DMS 273 treated with DMSO at 0.1 percent for 48 hours (cell line): Measurements from ENCODE around the gene TDRD10.
"Not testable (repeated sequence)": the region's sequence is repeated elsewhere in the genome, so short reads cannot be mapped to it uniquely, and the experiment has no call there.

ENCODE experiments used
- DNase-seq: peaks from one replicate; lab custom pipeline; 2025; lab: John Stamatoyannopoulos, UW

TDRD10 gene

DNA sequence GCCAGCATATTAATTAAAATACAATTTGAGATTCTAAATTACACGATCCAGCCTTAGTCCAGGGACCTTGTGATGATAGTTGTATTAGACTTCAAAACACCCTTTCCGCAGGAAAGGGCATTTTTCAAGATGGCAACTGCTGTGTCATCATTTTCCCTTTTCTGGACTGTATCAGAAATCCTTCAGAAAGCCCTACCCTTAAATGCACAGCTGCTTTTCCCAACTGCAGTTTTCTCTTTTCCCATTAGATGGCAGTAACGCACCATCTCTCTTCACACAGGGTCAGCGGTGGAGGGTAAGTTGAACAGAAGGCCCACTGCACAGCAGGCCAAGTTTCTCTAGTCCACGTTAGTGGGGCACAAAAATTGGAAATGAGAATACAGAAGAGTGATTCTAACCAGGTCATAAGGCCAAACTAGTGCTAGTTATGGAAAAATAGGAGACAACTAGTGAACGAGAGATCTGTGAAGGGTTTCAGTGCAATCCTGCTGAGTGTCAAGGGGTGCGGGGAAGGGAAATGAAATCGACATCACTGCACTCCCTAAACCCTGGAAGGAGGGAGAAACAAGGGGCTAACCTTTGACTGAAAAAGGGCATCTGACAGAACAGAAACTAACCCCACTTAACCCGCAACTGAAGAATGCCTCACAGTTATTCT lies 22.1 kb upstream of the TDRD10 start:
- DNase-seq, result peak; percentile 76

DNA sequence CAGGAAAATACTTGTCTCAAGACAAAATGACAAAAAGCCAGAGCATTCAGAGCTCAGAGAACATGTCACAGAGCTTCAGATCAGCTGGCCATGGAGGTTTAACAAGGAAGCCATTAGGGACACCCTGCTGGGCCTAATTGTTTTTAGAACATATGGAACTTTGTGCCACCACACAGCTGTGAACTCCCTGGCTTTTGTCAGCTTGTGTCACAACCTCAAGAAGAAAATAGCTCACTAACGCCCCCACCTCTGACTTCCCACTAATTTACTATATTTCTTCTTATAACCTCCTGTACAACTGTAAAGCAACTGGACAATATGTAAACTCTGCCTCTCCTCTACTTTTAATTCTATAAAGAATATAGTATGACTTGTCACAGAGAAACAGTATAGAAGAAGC lies 21.0 kb upstream of the TDRD10 start:
- DNase-seq, result no peak

DNA sequence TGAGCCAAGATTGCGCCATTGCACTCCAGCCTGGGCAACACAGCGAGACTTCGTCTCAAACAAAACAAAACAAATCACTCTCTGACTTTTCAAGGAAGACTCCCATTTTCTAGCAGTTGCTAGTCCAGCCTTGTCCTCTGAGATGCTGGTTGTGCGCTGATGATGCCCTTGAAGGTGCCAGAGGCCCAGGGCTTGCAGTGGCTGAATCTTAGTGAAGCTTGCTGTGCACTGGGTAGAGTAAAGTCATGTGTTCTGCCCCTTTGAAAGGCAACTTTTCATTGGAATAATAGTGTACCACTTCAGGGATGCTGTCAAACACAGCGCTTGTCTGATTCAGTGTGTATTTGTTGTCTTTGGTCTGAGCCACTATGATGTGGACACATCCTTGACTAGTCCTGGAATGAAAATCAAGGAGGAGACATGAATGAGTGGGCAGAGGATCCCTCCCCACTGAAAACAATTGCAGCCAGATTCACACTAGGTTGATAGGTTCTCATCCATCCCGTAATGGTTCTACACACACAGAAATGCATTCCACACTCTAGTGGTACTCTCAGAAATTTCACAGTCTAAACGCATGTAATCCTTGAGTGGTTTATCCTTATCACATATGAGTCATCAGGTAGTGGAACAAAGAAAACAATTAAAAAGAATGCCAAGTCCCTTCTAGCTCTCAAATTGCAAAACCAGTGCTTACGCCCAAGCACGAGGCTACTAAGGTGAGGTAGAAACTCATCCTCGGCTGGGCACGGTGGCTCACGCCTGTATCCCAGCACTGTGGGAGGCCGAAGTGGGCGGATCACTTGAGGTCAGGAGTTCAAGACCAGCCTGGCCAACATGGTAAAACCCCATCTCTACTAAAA lies 17.8 kb upstream of the TDRD10 start:
- DNase-seq, result no peak

DNA sequence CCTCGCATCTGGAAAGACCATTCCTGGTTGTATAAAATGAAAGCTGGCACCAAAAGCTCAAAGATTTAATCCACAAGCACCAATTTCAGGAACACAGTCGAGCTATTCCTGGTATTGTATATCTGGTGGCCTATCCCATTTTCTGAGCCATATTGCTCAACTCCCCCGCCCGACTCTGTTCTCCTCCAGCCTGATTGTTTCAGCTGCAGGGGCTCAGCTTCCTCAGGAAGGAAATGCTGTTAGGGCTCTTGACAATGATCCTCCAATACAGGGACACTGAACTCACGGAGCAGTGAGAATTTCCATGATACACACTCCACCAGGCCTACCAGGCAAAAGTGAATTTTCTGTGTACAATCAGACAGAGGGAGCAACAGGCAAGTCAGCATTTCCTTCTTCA lies 16.9 kb upstream of the TDRD10 start:
- DNase-seq, result no peak

DNA sequence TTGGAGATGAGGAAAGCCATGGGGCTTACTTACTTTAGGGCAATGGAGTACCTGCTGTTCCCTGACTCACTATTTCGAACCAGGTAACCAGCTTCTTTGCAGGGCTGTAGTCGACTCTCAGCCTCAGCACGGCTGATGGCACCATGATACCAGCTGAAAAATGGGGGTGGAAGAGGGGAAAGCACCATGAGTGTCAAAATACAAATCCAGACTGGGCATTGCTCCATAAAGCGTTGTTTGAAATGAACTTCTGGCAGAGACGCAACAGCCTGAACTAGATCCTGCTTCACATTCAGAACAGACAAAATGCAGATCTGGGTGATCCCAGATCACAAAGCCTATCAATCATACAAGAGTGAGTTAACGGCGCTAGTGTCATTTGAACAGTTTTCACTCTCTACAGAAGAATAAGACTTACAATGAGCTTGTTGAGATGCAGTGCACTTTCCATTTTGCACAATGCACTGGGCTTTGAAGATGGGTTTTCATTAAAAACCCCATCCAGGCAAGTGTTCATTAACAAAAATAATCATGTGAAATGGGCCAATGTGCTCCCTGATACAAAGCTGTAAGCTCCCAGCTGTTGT lies 16.0 kb upstream of the TDRD10 start:
- DNase-seq, result no peak

DNA sequence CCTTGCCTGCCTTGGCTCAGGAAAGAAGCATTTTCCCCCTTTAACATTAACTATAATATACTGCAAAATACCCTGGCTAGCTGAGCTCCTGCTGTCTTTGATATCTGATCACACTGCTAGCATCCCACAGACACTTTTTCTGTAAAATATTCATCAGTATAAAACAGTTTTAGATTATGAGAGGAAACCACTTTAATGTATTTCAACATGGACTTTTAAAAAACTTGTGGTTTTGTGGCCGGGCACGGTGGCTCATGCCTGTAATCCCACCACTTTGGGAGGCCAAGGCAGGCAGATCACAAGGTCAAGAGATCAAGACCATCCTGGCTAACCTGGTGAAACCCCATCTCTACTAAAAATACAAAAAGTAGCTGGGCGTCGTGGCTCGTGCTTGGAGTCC lies 15.3 kb upstream of the TDRD10 start:
- DNase-seq, result not testable (repeated sequence)

DNA sequence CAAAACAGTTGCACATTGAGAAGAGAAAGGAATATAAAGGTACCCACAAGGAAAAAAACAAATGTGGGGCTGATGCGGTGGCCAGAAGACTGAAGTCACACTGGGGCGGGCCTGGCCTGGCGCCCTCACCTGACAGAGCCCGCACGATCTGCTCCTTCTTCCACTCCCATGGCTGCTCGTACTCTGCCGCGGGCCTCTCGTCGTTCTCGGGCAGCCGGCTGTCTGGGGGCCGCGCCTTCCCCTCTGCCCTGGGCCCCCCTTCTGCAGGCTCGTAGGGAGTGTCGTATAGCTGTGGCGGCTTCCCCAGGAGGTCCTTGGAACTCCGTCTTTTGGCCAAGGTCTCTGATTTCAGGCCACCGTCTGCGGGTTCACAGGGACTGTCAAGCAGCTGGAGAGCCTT lies 13.1 kb upstream of the TDRD10 start:
- DNase-seq, result no peak

DNA sequence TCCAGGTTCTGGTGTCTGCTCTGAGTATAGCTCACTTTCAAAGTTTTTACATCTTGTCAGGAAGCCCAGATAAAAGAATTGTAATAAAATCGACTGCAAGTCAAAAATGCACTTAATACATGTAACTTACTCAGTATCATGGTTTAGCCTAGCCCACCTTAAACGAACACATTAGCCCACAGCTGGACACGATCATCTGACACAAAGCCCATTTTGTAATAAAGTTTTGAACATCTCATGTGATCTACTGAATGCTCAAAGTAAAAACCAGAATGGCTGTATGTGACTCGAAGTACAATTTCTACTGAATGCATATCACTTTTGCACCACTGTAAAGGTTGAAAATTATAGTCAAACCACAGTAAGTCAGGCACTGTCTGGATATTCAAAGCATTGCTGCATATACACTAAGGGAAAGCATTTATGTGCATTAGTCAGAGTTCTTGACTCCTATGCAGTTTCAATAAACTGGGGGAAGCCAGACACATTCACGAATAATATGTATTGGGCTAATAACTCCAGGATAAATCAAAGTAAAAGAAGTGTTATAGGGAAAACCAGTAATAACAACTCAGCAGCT lies 12.2 kb upstream of the TDRD10 start:
- no peak for DNase-seq

DNA sequence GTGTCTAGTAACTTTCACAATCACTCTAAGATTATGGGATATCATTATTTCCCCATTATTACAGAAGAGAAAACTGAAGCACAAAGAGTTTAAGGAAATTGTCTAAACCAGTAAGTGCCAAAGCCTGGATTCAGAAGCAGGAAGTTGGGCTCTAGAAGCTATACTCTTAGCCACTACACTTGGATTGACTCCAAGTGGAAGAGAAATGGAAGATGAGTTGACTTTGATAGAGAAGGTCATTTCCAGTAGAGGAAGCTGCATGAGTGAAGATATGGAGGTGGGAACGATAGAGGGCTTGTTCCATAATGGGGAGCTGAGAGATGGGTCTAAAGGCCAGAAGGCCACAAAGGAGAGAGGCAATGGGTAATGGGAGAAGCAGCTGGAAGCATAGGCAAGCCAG lies 11.7 kb upstream of the TDRD10 start:
- no peak for DNase-seq

DNA sequence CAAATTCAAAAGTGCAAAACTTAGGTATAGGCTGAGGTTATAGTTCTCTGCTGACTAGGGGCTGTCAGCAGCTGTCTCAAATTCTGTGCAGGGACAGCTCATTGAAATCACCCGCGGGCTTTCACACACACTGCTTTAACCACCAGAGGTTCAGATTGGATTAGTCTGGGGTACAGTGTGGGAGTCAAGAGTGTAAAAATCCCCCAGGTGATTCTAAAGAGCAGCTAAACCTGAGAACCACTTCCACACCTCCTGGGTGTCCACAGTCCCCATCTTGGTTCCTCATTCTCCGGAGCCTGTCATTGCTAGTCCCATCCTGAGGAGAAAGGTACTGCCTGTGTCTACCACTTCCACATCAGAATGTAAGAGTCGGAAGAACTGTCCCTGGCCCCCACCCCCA lies 9.9 kb upstream of the TDRD10 start:
- DNase-seq, result no peak

DNA sequence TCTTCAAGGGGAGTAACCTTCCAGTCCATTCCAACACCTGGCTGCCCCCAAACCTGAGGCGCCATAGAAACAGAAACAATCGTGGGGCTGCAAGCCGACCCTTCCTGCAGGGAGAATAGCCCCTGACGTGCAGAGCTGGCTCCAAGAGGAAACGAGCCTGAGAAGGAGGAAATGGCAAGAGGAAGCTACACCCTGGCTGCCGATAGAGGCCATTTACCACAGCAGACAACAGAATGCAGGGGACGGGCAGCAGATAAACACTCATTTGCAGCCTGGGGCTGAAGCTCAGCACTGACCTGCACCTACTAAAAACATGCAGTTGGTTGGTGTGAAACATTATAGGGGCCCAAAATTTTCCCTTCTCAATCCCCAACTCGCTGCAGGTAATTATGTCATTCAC lies 8.7 kb upstream of the TDRD10 start:
- no peak for DNase-seq

DNA sequence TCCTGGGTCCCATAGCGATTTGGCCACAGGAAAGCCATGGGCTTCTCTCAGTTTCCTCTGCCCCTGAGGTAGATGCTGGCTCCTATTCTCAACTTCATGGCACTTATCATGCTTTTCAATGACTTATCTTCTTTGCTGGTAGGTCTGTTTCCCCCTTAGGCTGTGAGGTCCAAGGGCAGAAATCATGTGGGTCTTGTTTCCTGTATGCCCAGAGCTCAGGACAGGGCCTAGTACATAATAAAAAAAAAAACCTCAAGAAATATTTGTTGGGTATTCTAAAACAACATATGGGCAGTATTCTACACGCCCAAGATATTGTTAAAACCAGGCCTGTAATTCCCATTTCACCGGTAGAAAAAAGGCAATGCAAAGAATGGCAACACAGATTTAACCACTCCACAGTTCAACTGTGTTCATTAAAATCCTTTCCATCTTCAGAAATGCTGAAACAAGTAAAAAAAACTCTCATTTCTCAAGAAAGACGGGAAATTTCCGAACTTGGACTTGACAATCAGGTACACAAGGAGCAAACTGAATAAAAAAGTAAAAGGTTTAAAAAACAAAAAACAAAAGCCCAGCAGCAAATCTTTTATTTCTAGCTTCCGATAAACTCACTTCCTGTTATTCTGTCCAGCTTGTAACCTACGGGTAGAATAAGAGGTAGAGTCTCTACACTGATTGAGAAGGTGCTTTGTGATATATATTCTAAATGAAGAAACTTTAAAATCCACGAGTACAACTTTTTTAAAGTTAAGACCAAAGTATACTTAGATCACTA lies 6.3 kb upstream of the TDRD10 start:
- DNase-seq, result no peak

DNA sequence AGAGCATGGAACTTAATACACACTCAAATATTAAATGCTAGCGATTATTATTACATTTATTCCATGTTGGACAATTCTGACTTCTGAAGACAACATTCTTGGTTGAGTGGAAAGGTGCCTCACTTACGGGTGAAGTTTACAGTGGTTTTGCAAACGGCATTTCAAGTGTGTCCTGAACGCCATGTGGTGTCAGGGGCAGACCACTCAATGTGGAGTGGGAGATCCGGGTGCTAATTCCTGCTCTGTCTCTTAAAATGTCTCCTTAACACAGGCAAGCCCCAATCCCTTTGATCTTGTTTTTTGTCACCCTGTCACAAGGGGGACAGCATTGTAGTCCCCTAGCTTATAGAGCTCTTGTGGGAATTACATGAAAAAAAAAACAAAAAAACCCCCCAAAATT lies 5.6 kb upstream of the TDRD10 start:
- no peak for DNase-seq

DNA sequence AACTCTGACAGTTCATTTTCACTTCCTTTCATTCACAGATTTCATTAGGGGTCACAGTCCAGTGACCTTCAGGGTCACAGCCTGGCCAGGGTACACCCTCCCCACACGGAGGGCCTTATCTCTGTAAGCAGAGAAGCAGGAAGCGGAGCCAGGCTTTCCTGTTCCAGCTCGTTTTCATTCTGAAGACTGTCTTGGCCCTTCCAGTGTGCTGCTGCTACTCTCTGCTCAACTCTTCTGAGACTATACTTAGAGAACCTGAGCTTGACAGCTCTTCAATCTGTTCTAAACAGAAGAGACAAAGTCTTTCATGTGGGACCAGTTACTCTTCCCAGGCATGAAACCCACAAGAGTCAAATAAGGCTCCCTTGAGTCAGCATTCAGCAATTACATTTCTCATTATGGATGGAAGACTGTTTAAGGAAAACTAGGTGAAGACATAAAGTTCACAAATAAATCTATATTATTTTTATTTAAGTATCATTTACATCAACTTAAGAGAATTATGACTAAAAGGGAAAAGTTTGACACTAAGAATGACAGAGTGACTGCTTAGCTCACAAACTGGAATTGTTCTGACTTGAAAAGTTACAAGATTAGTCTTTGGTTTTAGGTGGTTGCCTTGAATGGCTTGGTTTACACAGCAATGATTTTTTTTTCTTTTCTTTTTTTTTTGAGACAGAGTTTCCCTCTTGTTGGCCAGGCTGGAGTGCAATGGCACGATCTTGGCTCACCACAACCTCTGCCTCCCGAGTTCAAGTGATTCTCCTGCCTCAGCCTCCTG lies 4.8 kb upstream of the TDRD10 start:
- no peak for DNase-seq

DNA sequence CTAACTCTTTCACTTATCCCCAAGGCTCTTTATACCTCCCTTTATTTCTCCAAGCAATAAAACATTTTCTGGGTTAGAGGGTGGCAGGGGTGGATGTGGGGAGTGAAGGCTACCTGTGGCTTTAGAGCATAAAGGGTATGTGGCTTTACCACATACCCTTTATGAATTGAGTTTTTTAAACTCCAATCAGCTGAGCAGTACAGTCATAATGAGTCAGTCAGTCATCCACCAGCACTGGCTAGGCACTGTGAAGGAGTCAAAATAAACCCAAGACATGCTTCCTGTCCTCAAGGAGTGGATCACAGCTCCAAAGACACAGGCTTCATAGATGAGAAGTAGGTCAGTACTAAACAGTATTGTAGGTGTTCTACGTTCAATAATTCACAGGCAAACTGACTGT lies 2.6 kb upstream of the TDRD10 start:
- no peak for DNase-seq

DNA sequence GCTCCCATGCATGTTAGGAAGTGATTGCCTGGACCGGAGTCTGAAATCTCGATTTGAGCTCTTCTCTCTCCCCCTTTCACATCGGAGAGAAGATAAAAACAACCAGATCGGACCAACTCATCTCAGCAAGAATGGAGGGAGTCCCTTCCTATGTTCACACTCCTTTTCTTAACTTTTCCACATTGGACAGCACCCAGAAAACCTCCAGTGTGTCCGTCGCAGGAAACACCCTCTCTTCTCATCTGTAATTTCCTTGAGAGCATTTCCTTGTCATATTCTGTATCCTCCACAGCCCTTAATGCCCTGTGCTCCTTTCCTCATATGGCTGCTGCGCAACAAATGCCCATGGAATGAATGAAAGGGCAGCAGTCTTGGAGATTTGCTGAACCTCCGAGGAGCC lies 1.5 kb upstream of the TDRD10 start:
- no peak for DNase-seq

DNA sequence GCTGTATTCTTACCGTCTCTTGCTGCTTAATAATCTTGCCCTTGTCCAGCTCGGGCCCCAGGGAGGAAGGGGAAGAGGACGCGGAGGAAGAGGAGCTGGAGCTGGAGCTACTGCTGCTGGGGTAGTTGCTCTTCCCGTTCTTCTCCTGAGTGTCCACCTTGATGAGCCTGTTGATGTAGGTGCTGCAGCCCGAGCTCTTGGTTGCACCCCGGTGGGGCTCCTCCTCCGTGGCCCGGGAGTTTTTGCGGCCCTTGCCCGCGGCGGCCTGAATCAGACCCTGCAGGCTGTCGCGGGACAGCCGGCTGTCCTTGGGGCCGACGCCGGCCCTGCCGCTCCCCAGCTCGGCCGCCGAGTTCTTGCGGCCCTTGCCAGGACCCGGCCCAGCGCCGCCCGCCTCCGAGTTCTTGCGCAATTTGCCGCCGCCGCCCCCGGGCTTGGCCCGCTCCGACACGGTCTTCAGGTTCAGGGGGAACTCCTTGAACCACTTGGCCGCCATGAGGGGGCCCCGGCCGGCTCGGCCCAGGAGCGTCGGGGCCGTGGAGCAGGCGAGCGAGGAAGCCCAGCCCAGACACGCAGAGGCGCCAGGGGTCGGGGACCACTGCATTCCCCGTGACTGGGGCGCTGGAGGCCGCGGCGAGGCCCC lies 475 bp upstream of the TDRD10 start:
- no peak for DNase-seq

DNA sequence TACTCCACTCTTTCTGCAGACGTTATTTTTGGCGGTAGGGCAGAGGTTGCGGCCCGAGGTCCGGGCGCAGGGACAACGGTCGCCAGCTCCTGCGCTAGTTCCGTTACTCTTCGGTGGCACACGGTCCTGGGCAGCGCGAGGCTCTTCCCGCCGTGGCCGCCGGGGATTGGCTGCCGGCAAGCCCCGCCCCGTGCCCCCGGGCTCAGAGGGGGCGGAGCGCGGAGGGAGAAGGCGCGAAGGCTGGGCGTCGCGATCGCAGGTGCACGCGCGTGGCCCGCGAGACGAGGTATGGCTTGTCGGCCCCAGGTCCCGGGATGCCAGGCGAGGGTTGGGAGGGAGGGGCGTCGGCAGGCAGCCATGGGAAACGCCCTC lies 711 bp downstream of the TDRD10 start:
- no peak for DNase-seq

DNA sequence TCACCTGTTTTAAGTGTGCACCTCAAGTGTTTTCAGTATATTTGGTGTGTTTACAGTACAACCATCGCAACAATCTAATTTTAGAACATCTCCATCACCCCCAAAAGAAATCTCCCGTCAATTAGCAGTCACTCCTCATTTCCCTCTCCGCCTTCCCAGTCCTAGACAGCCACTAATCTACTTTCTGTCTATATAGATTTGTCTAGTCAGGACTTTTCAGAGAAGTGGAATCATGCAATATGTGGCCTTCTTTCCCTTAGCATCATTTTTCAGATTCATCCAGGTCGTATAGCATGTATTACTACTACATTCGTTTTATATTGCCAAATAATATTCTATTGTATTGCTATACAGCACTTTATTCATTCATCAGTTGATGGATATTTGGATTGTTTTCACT lies 1.9 kb downstream of the TDRD10 start:
- DNase-seq, result no peak

DNA sequence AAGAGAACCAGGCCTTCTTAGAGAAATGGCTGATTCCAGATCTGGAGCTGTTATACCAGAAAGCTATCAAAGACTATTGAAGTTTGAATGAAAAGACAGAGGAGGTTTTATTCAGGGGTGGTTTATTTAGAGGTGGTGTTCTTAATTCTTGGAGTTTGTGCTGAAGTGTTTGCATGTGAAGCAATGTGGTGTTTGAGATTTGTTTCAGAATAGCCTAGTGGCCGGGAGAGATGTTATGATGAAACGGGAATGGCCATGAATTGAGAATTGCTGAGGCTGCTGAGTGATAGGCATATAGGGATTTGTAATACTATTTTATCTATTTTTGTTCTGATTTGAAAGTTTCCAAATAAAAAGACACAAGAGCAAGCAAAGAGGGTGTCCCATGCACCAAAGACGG lies 10.7 kb downstream of the TDRD10 start:
- no peak for DNase-seq

DNA sequence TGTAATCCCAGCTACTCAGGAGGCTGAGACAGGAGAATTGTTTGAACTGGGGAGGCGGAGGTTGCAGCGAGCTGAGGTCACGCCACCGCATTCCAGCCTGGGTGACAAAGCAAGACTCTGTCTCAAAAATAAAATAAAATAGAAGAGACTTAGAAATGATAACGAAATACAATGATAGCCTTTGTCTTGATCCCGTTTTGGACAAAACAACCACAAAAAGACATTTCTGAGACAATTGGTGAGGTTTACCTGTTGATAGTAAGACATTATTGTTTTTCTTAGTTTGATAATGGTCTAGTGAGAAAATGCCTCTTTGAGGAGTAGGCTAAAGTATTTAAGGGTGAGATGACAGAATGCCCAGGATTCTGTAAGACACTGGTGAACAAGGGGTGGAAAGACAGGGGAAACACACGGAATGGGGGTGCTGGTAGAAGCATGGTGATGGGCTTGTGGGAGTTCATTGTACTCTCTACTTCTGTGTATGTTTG lies 12.1 kb downstream of the TDRD10 start:
- DNase-seq, result no peak
